NCI-H446 (cell line): Measurements from ENCODE around the gene HDAC4.

Experiments used
- DNase-seq, 2 experiments: peaks; one replicate each; lab custom pipeline; 2025; lab: John Stamatoyannopoulos, UW

The HDAC4 gene

DNA sequence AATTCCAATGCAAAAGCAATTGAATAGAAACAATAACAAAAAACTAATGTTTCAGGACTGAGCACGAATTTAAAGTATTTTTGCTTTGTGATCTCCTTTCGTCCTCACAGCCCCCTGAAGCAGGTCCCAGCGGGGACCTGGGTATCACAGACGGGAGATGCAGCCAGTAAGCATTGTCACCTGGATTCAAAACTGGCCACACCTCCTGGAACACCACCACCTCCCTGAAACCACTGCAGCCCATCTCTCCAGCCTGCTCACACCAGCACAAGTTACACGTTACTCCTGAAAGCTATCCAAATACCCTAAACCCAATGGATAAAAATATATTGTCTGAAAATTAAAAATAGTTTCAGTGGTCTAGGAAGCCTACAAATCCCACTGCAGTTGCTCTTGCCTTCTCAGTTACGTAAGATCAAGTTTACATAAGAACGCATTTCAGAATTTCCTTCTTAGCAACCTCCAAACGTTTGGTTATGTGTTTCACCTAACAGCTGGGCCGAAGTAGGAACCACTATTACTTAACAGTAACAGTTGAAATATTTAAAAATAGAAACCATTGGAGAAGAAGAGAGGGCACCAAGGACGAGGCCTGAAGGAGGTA is 178.0 kb downstream of the HDAC4 start:
- no peak for DNase-seq

DNA sequence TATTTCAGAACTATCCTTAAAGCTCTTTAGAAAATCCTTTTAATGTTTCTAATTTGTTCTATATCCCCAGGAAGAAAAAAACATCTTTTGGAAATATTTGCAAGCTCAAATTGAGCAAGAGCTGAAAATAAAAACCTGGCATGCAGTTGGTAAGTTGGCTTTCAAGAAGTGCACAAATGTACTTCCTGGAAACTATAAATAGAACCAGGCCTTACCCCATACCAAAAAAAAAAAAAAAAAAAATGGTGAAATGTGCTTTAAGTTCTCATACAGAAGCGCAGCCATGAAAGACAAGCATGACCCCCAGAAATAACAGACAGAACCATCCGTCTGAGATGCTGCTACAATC is 178.5 kb downstream of the HDAC4 start:
- peak in 1 of 2 experiments; percentile 42 for DNase-seq

DNA sequence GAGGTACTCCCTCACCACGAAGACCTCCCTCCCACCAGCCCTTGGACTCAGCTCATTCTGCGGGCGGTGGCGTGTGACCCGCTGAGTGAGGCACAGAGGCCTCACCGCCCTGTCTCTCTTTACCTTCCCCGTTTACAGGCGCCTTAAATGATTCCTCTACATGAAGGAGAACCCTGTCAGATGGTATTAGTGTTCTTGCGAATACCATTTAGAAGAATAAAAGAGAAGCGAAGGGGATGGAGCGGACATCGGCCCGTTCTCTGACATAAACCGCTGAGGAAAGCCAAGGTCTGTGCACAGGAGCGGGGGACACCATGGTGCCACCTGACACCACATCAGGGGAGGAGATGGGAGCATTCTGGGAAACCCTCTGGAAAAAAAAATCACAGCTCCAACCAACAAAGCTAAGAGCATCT is 179.8 kb downstream of the HDAC4 start:
- DNase-seq: no peak

DNA sequence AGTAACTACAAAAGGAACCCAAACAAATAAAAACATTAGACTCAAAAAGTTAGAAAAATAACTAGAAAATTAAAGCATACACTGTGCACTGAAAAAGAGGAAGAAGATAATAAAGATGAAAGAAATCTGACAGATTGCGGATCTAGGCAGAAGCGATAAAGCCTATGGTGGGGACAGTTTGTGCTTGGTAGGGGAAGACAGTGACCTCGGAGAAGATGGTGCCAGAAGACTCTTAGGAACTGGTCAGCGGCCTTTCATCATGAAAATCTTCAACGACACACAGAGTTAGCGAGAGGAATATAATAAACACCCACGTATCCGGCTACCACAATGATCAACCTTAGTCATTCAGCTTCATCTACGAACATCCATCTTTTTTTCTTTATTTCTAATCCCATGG is 180.5 kb downstream of the HDAC4 start:
- no peak for DNase-seq

DNA sequence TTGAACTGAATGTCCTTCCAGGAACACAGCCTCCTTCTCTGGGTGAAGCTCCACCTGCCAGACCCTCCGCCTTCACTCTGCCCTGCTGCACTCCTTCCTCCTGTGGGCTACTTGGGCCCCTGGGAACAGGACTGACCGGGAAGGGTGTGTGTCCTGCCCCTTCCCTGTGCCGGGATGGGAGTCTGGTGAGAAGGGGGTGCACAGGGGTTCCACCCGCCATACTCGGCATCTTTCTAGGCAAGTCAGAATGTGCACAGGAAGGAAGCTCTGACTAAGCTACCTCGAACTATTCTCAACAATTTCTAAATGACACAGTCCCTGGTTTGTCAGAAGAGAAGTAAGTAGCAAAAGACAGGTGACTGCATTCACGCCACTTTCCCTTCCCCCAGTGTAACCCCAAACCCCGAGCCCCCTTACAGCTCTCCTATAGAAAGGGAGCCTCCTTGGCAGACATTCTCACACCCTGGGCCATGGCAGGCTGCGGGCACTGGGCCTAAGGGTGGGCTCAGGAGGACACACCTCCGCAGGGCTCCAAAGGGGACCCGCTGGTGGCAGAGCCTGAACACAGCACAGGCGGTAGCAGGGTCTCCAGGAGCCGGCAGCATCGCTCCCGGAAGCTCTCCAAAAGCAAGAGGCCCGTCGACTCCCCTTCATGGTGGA is 184.1 kb downstream of the HDAC4 start:
- DNase-seq: no peak

DNA sequence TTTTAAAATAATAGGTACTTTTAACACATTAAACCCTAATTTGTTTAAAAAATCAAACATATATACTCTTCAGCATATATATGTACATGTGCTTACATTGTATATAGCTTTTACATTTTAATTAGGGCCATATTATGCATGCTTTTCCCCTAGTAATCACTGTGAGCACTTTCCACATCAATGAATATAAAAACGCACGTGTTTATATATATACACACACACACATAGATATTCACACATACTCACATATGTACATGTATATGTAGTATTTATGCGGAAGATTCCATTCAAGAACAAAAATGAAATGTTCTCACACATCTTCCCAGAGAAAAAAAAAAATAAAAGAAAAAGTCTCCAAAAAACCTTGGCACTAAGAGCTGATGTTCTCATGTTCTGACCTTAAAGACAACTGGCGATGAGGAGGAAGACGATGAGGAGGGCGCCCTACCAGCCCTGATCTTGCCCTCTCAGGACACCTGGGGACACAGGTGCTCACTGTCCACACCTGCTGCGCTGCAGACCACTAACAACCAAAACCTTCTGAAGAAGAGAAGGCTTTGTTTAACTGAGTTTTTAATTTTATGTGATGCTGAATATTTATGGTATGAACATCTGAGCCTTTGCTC is 184.7 kb downstream of the HDAC4 start:
- DNase-seq: no peak

DNA sequence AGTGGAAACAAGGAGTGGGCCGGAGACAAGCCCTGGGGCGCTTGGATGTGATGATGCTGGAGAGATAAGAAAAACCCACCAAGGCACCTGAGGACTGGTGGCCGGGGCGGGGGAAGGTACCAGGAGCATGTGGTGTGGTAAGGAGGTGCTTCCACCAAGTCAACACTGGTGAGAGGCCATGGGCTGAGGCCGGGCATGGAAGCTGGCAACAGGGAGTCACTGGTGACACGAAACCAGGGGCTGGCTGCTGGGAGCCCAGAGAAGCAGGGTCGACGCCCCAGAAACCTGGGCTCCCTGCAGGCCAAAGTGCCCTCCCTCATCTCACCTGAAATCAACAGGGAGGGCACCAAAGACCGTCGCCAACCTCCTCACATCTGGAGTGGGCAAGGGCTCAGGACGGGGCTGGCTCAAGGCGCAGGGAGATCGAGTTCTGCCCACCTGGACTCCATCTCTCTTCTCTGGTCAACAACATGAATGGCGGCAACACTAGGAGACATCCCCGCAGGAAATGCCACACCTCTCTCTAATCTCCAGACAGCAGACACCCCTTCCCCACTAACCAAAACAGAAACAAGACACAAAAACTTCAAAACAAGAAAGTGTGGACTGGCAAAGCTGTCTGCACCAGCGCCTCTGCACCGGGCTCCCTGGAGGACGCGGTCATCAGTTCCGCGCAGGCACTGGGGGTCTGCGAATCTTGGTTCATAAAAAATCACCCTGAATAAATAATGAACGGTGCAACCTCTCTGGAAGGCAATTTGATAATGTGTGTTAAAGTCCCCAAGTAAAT is 185.5 kb downstream of the HDAC4 start:
- DNase-seq: no peak

DNA sequence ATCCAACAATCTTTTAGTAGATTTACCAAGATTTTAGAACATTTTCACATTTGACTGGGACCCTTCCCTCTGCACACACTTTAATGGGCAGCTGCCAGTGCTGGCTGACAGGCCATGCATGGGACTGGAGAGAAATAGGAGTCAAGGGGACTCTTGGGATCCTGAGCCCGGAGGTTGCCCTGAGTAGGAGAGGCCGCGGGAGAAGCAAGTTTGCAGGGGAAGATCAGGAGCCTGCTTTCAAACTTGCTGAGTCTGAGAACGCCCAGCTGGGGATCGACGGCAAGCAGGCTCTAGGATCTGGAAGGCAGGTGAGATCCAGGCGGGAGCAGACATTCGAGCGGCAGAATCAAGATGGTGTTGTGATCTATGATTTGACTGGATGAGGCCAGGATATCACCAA is 186.1 kb downstream of the HDAC4 start:
- no peak for DNase-seq

DNA sequence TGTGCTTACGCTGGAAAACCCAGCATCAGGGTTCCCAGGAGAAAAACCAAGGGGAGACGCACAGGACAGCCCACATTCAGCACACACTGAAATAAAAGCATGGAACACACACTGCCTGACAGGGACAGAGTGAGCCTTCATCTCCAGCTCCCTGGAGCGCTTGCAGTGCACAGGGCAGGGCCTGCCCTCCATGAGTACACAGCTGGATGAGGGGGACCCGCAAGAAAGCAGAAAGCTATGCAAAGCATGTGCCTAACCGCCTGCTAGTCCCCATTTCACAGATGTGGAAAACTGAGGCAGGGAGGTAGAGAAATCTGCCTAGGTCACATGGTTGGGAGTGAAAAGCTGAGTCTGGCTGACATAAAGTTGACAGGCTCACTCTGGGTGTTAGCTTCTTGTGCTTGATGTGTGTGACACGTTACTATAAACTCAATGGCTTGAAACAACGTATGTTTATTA is 187.1 kb downstream of the HDAC4 start:
- DNase-seq: no peak

DNA sequence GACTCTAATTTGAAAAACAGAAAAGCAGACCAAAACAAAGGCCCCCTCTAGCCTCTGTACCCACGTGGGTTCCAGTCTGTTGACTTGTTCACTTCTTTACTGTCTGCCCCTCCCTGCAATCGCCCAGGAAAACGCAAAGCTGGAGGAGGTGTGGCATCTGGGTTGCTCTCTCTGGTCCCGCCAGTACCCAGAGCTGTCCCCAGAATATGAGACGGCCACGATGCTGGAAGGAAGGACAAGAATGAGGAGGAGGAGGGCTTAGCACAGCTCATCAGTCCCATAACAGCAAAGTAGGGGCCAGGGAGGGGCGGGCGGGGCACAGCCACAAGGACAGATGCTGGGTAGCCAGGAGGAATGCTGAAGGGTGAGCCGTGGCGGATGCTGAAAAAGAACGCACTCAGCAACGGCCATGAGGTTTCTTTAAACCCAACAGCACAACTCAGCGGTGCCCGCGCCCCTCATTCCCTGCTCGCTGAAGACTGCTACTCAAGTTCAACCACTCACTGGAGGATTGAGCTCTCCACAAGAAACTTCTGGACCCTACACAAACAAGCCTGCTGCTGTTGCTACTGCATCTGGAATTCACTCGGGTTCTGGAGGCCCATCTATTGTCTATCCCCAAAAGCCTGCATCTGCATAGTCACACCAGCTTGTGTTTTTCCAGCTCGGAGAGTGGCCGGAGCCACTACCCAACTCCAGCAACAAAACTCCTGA is 187.7 kb downstream of the HDAC4 start:
- DNase-seq: no peak

DNA sequence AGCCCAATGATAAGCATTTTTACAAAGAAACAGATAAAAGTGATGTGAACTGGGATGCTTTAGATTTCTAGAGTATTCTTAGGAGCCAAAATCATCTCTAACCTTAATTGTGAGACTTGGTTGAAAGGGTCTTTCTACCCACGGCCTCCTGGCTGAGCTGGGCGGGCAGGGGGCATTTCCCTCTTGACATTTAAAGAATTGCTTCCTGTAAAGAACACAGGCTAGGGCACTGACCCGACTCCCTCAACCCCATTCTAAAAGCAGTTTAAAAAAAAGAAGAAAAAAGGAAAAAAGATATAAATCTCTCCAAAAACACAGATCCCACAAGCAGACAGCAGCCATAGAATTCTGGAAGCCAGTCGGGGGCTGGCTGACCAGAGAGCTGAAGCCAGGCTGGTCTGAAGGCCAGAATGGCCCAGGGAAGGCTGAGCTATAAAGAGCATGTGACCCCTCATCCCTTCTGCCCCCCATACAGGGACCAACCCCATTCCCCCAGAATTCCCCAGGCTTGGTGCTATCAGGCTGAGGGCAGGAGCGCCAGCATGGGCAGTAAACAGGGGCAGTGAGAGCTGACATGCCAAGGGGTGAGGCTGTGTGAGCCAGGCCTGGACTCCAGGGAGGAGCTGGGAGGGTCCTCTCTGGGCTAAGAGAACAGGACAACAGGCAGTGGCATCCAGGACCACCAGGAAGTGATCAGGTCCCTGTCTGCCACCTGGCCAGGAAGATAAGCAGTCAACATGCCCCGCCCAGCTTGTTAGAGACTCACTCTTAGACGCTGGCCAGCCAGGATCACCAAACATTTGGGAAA is 188.5 kb downstream of the HDAC4 start:
- DNase-seq: no peak

DNA sequence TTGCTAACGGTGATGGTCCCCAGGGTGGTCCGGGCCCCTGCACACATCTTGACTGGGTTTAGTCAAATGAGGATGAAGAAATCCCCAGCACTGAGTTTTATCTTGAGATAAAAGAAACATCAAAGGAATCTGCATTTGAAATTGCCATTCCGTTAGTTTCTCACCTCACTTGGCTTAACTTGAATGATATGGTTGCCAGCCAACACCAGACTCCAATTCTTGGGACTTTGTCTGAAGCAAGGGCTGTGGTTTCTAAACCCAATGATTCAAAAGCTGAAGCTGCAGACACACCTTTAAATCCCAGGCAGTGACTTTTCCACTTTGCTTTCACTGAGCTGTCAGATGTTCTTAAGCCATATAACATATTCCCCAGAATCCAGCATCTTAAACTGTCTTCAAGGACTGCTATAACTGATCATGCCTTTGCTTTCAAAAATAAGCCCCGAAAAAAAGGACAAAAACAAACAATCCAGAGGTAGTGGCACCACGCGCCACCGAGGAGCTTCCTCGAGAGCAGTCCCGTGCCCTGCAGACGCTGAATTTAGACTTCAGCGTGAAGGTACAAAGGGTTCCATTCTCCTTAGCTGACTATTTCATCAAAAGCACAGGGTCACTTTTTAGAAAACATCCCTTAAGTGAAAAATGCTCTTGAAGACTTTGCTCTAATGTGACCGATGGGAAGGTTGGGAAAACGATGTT is 189.3 kb downstream of the HDAC4 start:
- no peak for DNase-seq

DNA sequence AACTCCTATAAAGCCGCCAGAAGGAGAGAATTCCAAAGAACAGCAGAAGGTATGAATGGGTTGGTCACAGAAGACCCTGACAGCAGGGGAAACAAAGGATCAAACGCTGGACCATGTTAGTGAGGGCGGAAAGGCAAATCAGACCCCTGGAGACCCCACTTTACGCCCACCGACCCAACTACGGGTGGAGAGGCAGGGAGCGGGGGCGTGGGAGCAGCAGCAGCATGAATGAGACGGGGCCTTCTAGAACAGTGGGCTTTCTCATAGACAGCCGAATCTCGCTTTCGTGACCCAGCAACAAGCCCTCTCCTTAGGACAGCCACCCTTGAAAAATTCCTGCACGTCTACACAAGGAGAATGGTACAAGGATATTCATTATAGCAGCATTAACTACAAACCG is 191.0 kb downstream of the HDAC4 start:
- no peak for DNase-seq

DNA sequence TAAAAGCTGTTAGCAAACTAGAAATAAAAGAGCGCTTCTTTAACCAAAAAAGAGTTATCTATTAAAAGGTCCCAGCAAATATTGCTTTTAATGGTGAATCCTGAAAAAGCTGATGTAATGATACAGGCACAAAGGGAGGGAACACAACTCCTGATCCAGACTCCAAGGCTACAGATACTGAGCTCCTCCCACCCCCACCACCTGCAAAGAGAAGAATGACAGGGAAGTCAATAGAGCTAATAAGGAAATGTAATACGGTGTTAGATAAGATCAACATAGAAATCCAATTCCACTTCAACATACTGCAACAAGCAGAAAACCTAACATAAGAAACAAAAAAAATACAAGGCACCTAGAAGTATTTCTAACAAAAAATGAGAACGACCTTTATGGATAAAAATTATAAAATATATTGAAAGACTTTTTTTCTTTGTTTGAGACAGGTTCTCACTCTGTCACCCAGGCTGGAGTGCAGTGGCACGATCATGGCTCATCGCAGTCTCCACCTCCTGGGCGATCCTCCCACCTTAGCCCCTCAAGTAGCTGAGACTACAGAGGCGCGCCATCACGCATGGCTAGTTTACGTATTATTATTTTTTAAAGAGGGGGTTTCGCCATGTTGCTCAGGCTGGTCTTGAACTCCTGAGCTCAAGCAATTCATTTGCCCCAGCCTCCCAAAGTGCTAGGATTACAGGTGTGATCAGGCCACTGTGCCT is 192.2 kb downstream of the HDAC4 start:
- DNase-seq: no peak

DNA sequence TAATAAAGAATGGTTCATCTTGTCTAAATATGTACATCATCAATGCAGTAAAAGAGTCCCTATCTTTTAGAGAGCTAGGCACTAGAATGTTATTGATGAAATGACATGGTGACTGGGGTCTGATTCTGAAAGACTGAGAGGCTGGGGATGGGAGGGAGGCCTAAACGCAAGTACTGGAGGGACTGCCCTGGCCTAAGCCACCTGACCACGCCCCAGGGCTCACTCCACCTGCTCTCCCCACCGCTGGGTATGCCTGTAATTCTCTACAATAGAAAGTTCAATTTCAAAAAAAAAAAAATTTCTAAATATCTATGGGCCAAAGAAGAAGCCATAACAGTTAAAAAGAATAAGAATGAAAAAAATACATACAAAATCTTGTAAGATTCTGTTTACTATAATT is 194.0 kb downstream of the HDAC4 start:
- no peak for DNase-seq

DNA sequence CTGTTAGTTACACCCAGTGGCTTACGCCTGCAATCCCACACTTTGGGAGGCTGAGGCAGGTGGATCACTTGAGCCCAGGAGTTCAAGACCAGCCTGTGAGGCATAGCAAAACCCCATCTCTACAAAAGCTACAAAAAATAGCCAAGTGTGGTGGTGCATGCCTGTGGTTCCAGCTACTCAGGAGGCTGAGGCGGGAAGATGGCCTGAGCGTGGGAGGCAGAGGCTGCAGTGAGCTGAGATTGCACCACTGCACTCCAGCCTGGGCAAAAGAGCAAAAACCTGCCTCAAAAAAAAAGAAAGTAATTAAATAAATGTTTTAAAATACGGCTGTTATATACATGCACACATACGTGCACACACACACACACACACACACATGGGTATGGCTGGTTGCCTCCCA is 194.8 kb downstream of the HDAC4 start:
- no peak for DNase-seq

DNA sequence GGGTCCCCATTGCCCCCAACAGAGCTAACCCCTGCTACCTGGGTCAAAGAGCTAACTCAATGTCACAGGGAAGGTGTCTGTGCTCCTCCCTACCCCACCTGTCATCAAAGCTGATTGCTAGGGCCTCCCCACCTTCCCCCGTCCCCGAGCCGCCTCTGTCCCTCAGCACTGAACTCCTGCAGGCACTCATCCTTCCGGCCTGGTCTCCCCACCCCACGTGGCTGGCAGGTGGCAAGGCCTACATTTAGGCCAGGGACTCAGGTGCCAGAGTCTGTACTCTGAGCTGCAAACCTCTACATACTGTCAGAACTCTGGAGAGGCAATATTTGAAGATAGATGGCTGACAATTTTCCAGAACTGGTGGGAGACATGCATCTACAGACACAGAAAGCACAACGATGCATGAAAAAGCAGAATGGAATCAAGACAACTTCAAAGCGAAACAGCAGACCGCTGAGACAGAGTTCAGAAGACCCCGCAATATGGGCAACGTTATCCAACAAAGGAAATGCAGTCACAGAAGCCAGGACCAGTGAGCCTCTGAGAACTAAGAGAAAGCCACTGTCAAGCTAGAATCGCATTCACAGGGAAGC is 195.8 kb downstream of the HDAC4 start:
- no peak for DNase-seq

DNA sequence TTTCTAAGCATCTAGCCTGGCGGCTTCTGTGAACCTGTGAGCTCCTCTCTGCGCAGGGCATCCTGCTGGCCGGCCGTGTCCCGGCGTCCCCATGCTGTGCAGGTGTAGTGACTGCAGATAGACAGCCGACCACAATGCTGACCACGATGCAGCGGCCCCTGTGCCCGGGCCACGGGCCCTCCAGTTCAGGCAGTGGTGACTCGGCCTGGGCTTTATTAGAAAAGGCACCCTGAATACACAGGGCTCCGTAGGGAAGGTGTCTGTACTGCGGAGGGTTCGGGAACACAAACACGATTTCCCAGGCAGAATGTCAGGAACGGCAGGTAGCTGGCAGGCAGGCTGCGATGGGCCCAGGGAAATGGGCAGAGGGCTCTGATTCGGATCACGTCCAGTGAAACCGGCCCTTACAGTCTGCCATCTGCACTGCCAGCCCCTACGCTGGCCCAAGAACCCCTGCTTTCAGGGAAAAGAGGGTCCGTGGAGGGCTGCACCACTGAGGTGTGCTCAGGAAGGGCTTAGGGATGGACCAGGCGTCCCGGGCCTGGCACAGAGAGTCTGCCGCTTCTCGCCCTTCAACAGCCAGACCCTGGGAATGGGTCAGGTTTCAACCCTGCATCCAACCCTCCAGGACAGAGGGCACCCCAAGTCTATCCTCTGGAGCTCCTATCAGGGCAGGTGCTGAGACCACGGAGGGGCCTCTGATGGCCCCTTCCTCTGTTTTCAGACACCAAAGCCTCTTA is 196.5 kb downstream of the HDAC4 start:
- DNase-seq: no peak
